HG03378 (cell line): ENCODE results near the gene CASQ2.
"Not testable (repeated sequence)": the region's sequence is repeated elsewhere in the genome, so short reads cannot be mapped to it uniquely, and the experiment has no call there.

Experiments used
- ATAC-seq: cut with Tn5 transposase; IDR thresholded peaks from one replicate; pipeline ENCODE4 v1.9.1; 2021; ENCODE audit warnings: mild to moderate bottlenecking, moderate library complexity; ENCODE audit not compliant: unreplicated experiment

The CASQ2 gene

DNA sequence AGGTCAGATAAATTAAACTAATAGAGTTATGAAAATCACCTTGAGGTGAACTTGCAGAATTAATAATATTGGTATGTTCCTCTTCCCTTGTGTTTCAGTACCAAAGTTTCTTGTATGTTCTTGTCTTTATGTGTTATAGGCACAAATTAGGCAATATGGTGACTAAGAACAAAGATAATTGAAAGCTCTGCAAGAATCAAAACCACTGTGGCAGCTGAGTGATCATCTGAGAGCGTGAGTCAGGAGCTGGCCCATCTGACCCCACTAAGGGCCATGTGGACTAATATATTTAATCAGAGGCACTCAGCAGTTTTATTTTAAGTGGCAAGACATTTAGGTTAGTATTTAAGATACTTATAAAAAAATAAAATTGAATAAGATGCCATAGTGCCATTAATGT lies 12.8 kb upstream of the CASQ2 start:
- ATAC-seq = no peak

DNA sequence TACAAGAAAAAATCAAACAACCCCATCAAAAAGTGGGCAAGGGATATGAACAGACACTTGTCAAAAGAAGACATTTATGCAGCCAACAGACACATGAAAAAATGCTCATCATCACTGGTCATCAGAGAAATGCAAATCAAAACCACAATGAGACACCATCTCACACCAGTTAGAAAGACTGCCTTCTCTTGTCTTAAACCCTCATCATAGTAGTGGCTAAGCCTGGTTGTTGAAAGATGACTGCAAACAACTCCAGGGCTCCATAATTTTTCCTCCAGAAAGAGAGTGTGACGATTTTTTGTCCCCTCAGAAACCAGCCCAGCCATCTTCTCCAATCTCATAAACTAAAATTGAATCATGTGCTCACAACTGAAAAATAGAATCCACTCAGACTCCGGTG lies 12.1 kb upstream of the CASQ2 start:
- ATAC-seq = not testable (repeated sequence)

GRCh38 chr1:115779075-115779474 lies 10.6 kb upstream of the CASQ2 start:
- ATAC-seq = not testable (repeated sequence)

- ATAC-seq = peak; percentile 90
Observed at GRCh38 chr1:115771847-115772457, 3.4 kb upstream of the CASQ2 start.

GRCh38 chr1:115771094-115771846 lies 2.8 kb upstream of the CASQ2 start:
- ATAC-seq = no peak

DNA sequence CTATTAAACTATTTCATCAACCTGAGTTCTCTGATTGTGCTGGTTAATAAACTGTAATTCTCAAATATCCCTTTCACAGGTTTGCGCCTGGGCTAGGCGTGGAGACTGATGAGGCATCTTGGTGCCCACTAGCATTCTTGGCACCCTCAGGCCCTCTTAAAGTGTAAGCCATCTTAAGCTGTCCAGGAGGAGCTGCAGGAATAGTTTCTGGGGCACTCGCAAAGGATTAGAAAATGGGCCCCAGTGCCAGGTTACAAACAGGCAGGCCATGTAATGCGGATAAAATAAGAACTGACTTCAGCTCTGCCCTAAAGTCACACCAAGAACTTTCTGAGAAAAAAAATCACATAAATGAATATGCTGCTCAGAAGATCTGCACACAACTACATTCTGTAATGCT lies 1.1 kb downstream of the CASQ2 start:
- no peak for ATAC-seq

- no peak for ATAC-seq
Observed at GRCh38 chr1:115765091-115765490, 3.4 kb downstream of the CASQ2 start.

DNA sequence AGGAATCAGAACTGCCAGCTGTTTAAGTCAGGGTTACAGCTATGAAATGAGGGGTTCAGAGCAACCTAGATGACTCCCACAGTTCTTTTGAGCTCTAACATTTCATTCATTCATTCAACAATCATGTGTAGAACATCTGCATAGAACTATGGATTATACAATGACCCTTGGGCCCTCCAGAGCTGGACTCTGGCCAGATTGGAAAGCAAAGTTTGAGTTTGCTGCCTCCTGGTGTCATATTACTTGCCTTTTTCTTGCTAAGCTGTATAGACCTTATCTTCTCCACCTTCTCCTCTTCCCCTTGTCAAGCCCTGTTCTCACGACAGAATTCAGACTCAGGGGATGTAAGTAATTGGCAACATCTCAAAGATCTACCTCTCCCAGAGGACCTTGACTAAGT lies 4.0 kb downstream of the CASQ2 start:
- no peak for ATAC-seq

GRCh38 chr1:115762779-115763178 lies 5.7 kb downstream of the CASQ2 start:
- ATAC-seq = no peak

DNA sequence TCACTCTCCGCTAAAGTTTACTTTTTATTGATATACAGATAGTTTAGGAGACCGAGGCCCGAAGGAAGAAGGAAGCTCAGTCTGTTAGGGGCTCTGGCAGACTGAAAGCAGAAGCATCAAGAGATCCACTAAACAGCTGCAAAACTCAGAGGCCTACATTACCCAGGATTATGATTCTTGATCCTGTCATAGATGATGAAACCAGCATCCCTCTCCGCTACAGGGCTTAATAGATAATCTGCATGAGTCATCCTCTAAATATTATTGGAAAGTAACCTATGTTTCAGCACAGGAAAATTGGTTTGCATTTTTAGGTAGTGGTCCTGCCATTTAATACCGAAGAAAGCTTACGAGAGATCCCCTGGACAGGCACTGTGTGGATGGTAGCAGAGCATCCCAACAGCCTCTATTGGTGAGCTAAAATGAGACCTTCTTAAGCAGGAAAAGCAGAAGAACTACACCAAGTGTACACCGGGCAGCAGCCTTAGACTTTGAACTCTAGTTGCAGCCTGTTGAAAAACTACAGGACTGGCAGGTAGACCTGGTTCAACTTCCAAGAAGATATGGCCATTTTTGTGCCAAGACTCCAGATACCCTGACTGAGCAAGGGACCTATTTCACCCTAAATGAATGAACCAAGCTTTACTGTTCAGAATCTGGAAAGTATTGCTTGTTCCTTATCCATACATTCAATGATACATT lies 6.8 kb downstream of the CASQ2 start:
- ATAC-seq = no peak

DNA sequence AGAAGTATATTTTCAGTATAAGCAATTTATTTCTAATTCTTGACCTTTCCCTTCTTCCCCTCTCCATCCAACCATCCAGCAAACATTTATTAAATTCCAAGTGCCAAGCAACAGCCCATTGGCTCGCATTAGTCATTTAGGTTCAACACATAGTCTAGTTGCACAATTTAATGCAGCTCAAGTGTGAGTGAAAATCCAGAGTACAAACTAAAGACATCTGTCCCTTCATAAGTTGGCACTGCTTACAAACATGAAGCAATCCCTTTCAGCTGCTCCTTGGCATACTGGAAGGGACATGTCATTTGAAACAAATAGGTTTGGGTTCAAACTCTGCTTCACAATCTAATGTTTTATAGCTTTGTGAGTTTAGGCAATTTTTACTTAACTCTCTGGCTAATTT lies 10.7 kb downstream of the CASQ2 start:
- no peak for ATAC-seq

DNA sequence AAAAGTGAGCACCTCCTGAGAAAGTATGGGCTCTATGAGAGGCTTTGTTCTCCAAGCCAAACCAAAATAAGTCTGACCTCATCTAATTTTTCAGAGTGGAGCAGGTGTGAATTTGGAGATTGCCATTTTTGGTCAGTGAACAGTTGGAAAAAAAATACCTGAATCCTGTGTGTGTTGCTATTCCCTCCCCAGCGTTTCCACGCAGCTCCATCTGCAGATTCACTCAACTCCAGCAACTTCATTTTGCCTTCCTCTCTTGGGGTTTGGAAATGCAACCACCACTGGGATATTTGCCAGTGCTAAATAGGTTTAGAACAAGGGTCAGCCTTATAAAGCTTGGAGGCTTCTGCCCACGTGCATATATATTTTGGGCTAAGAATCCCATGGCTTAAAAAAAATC lies 11.2 kb downstream of the CASQ2 start:
- no peak for ATAC-seq

DNA sequence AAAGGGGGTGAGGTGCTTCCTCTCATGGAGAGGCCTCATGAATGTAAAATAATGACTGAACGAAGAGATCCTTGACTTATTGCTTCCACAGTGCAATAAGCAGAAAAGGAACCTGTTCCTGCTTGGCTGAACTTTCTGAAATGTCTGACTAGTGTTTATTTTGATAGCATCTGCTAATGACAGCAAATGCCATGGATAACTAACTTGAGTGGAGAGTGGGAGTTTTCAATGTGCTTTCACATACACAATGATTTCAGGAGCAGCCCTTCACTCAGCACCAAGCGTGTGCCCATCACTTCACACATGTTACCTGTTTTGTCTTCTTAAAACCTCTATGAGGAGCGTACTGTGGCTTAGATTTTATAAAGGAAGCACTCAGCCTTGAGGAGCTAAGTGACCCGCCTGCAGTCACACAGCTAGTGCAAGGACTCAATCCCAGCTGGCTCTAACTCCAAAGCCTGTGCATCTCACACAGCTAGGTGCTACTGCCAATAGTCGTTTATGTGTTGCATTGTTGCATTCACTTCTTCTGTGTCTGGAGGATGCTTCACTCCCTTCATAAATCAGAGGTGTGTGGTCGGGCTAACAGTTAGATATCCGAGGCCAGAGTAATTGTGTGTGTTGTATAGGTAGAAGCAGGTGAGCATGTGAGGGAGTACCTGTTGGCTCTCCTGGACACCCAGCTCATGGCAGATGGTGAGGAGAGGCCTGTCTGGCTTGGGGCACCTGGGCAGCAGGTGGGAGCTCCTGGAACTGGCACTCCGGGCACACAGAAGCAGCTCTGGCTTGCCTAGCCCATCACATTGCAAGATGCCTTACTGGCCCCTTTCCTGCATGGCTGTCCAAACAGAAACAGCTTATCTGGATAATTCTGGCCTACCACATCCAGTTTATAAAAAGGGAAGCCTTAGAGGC lies 12.8 kb downstream of the CASQ2 start:
- ATAC-seq = no peak

DNA sequence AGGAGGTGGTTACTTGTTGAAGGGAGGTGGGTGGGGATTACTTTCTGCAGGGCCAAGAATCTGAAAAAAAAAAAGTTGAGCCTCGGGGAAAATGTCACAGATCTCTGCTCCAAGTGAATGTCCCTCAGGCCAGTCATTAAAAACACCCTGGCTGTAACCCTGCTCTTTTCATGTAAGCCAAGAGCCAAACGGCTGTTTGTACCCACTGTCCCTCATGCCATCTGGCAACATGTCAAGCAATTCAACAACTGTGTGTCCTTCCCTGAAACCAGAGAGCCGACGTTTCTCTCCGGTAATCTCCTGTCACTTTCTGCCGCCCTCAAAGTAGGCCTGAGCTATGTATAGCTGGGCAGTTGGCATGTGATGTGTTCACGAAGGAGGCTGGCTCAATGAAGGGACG lies 14.7 kb downstream of the CASQ2 start:
- ATAC-seq = no peak

DNA sequence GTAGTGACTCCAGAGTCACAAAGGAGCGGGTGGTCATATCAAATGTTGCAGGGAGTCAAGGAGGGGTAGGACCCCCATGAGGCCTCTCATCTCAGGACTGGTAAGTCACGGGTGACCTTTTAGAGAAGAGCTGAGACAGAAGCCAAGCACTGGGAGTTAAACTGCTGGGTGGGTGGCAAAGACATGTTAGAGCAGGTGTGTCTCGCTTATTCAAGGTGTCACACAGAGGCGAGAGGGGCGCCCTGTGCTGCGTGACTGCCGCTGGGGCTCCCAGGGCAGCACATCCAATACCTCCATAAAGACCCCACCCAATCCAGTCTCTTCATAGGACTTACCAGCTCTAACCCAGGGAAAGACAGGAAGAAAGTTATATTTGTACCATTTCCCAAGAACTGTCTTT lies 15.2 kb downstream of the CASQ2 start:
- no peak for ATAC-seq

DNA sequence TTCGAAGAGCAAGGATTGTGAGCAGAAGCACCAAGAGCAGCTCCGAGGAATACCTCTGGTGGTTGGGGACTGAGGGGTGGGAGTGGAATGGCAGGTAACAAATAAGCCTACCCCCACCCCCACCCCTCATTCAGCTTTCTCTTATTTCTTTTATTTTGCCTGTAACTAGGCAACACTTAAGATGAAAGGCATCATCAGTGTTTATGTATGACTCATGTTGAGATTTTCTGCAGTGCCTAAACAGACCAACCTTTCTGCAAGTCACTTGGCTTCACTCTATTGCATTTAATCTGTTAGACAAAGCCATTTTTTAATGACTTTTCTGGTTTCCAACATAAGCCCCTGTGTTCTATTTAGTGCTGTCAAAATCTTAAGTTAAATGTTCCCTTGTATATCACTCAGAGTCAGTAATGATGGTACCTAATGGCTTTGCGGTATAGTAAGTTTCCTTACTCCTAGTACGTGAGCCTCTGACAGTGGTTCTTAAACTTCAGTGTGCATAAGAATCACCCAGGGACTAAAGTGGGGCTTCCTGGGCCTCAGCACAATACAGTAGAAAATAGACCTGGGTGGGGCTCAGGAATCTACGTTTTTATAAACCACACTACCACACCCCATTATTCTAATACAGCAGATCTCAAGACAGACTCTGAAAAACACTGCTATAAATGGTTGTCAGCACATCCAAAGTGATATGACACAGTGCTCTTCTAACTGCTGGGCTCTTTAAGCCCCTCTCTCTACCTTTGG lies 19.9 kb downstream of the CASQ2 start:
- ATAC-seq = no peak

GRCh38 chr1:115746021-115746690 lies 22.4 kb downstream of the CASQ2 start:
- no peak for ATAC-seq

DNA sequence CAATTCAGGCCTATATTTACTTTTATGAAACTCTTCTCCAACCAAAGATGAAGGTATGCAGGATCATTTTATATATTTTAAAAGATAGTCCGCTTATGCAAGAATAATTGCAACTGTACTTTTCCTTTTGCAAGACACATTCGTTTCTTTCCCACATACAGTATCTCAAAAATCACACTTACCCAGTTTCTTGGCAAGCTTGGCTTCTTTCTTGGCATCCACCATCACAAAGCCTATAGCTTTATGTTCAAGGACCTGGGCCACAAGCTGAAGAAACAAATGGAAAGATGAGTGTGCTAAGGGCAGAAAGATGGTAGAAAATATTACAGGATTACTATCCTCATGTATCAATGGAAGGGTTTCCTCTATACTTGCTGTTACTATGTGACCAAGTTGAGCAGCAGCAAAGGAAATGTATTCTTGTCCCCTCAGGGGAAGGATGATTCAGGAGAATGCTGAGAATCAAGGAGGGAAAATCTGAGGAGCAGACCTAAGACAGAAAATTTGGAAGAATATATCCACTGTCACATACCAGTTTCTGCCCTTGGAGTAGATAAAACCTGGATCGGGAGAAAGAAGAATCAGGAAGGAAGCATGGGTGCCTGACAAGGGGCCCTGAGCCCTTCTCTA lies 23.8 kb downstream of the CASQ2 start:
- ATAC-seq = no peak

DNA sequence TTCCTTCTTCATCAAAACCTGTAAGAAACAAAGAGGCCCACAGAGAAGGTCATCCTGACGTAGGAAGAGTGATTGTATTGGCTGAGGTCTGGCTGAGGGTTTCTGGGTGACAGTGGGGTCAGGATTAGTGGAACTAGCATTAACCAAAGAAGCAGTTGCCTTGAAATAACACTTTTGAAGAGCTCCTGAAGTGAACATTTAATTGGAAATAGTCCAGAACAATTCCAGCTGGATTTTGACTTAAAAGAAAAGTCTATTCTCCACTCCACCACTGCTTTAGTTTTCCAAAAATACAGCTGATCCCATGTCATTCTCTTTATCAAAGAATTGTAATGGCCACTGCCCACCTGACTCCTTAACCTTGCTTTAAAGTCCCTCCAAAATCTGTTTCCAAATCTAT lies 27.7 kb downstream of the CASQ2 start:
- ATAC-seq = no peak
